H1 (cell line): ENCODE results near the gene MYO7B. TPM values are rescaled to one million over a fixed set of nuclear protein-coding genes. Genes with fewer than 3 reads are reported as not detected.

Experiments used
- BRCA1 ChIP-seq: IDR thresholded peaks from 2 replicates; pipeline ENCODE4 v1.6.1; 2012; ENCODE audit warnings: low read depth, low read length, improper control_type of control experiment
- EZH2 ChIP-seq: fragments of 200-600 bp; sonication (generic); IDR thresholded peaks from 2 replicates; pipeline ENCODE4 v1.7.1; 2012; ENCODE audit warnings: low read depth, mild to moderate bottlenecking, moderate library complexity, low read length, inconsistent platforms; ENCODE audit not compliant: severe bottlenecking
- HDAC2 ChIP-seq, 2 experiments: fragments of 300-600 bp in 1 of 2; sonication (generic) in 1 of 2; IDR thresholded peaks; 2 replicates each; pipeline ENCODE4 v1.6.1; 2011 to 2012; ENCODE audit warnings: low read depth in 2 of 2, low read length in 2 of 2, mild to moderate bottlenecking in 2 of 2, moderate library complexity in 2 of 2, borderline replicate concordance in 1 of 2, inconsistent platforms in 1 of 2
- JUN ChIP-seq: IDR thresholded peaks from 2 replicates; pipeline ENCODE4 v1.6.1; 2011; ENCODE audit warnings: low read depth, mild to moderate bottlenecking, improper control_type of control experiment, low read length
- POLR2AphosphoS5 ChIP-seq: IDR thresholded peaks from 2 replicates; pipeline ENCODE4 v1.6.1; 2011; ENCODE audit warnings: low read depth, low read length
- RFX5 ChIP-seq: IDR thresholded peaks from 2 replicates; pipeline ENCODE4 v1.6.1; 2011; ENCODE audit warnings: low read depth, low read length, improper control_type of control experiment, borderline replicate concordance
- RNF2 ChIP-seq: fragments of 200-900, 300-1000 bp; sonication (generic); IDR thresholded peaks from 2 replicates; pipeline ENCODE4 v1.7.1; 2016; ENCODE audit warnings: borderline replicate concordance, low read depth, mild to moderate bottlenecking, antibody characterized with exemption, low read length; ENCODE audit not compliant: poor library complexity, severe bottlenecking; ENCODE audit errors: missing control alignments
- RXRA ChIP-seq: IDR thresholded peaks from 2 replicates; pipeline ENCODE4 v1.6.1; 2011; ENCODE audit warnings: low read depth, mild to moderate bottlenecking, low read length, moderate library complexity; ENCODE audit not compliant: insufficient read depth
- TAF7 ChIP-seq: optimal IDR thresholded peaks from 2 replicates; pipeline ENCODE3; 2011; ENCODE audit warnings: low read depth, mild to moderate bottlenecking, inconsistent platforms, low read length, moderate library complexity, borderline replicate concordance
- TEAD4 ChIP-seq: IDR thresholded peaks from 2 replicates; pipeline ENCODE4 v1.6.1; 2012; ENCODE audit warnings: low read depth, low read length, inconsistent platforms, mixed read lengths
- polyA plus RNA-seq, 7 experiments: library from polyadenylated mRNA; depleted of rRNA in 3 of 7; stranded (reverse) in 5 of 7; unstranded in 2 of 7; fragments of >200 nt in 5 of 7; fragments of 200-250 nt in 2 of 7; gene quantifications; 1 replicate in 5 of 7; 2 replicates in 1 of 7; 4 replicates in 1 of 7; pipeline versions ENCODE4 v1.2.1 to v1.2.3, GENCODE V29; 2011 to 2013; ENCODE audit warnings: missing spikeins in 2 of 7, mixed read lengths in 2 of 7
- total RNA-seq: library from RNA; stranded (reverse); fragmentation: NEBNext Ultra II Directional; extraction: Animal tissue kit (Norgen Biotek cat#: 25700); gene quantifications from 2 replicates; pipeline ENCODE4 v1.2.1, GENCODE V29; 2021

MYO7B gene
- total and polyA plus RNA-seq, 2 of the 8 experiments (the other 6 are each of a cell fraction or from before 2014, with no cell fraction given) = not detected

DNA sequence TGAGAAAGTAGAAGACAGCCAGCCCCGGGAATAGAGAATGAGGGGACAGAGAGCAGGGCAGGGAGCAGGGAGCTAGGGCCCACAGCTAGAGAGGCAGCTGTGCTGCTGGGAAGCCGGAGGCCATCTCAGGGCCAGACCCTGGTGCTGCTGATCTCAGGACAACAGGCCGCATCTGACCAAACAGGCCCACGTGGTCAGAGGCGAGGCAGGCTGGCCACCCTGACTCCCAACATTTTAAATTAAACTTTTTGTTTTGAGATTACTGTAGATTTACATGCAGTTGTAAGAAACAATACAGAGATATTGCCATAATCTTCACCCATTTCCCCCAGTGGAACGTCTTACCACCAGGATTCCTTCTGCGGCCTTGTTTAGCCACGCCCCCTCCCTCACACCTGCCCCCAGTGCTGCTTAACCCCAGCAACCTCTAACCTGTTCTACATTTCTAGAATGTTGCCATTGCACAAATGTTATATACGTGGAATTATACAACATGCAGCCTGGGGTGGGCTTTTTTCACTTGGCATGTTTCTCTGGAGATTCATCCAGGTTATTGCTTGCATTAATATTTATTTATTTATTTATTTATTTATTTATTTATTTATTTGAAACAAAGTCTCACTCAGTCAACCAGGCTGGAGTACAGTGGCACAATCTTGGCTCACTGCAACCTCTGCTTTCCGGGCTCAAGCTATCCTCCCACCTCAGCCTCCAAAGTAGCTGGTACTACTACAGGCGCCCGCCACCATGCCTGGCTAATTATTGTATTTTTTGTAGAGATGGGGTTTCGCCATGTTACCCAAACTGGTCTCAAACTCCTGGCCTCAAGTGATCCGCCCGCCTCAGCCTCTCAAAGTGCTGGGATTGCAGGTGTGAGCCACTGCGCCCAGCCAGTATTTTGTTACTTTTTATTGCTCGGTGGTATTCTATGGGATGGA lies 61.8 kb downstream of the MYO7B start (continued):
- TF ChIP-seq HDAC2 (IDR thresholded peaks at IDR 0.05; ENCODE audit: borderline replicate concordance in 1 of 2, low read depth in 2 of 2, low read length in 2 of 2) (no peak), JUN (no peak), RFX5 (no peak), RXRA (no peak), EZH2 (no peak), BRCA1 (no peak), RNF2 (no peak), POLR2AphosphoS5 (no peak), TAF7 (no peak), TEAD4 (no peak)
